Activated CD8-positive, alpha-beta memory T cell treated with anti-CD3 and anti-CD28 coated beads, Interleukin-2, amount 50 U/mL, for 24 hours (primary cell): ENCODE data around the gene RBFA.

ENCODE experiments used
- DNase-seq: peaks from one replicate; pipeline ENCODE4 v3.0.0-alpha.2; 2020; ENCODE audit errors: extremely low read depth

RBFA gene

GRCh38 chr18:80029690-80030089 is 4.5 kb upstream of the RBFA start:
- no peak for DNase-seq

GRCh38 chr18:80033181-80034067 is 810 bp upstream of the RBFA start:
- peak; percentile 4 for DNase-seq

- DNase-seq, result no peak
Observed at GRCh38 chr18:80034852-80035406, 695 bp downstream of the RBFA start.

- DNase-seq, result no peak
Observed at GRCh38 chr18:80035997-80036396, 1.8 kb downstream of the RBFA start.

GRCh38 chr18:80037300-80037699 is 3.1 kb downstream of the RBFA start:
- no peak for DNase-seq

- no peak for DNase-seq
Observed at GRCh38 chr18:80037869-80038630, 3.8 kb downstream of the RBFA start.

- DNase-seq, result no peak
Observed at GRCh38 chr18:80040515-80040914, 6.3 kb downstream of the RBFA start.

- DNase-seq, result no peak
Observed at GRCh38 chr18:80041424-80041823, 7.2 kb downstream of the RBFA start.

- DNase-seq, result no peak
Observed at GRCh38 chr18:80042785-80043184, 8.6 kb downstream of the RBFA start.

GRCh38 chr18:80044072-80044471 is 9.8 kb downstream of the RBFA start:
- DNase-seq, result no peak

- no peak for DNase-seq
Observed at GRCh38 chr18:80046011-80046410, 11.8 kb downstream of the RBFA start.

- DNase-seq, result no peak
Observed at GRCh38 chr18:80046431-80046830, 12.2 kb downstream of the RBFA start.

GRCh38 chr18:80046961-80047541 is 12.8 kb downstream of the RBFA start:
- DNase-seq, result no peak

GRCh38 chr18:80050797-80051196 is 16.6 kb downstream of the RBFA start:
- no peak for DNase-seq

- DNase-seq, result no peak
Observed at GRCh38 chr18:80056095-80056494, 21.9 kb downstream of the RBFA start.

GRCh38 chr18:80059945-80060344 is 25.7 kb downstream of the RBFA start:
- DNase-seq, result no peak

GRCh38 chr18:80065705-80066104 is 31.5 kb downstream of the RBFA start:
- no peak for DNase-seq

- DNase-seq, result no peak
Observed at GRCh38 chr18:80067321-80067720, 33.1 kb downstream of the RBFA start.

- DNase-seq, result no peak
Observed at GRCh38 chr18:80067897-80068296, 33.7 kb downstream of the RBFA start.

- no peak for DNase-seq
Observed at GRCh38 chr18:80068571-80069272, 34.5 kb downstream of the RBFA start.

GRCh38 chr18:80070825-80071224 is 36.6 kb downstream of the RBFA start:
- no peak for DNase-seq

- no peak for DNase-seq
Observed at GRCh38 chr18:80074183-80074582, 39.9 kb downstream of the RBFA start.
